Omental fat pad (tissue), 4 donors: ENCODE measurements around the gene PDZD2. TPM values are rescaled to one million over a fixed set of nuclear protein-coding genes. Genes with fewer than 3 reads are reported as not detected.
"Not testable (repeated sequence)": the region's sequence is repeated elsewhere in the genome, so short reads cannot be mapped to it uniquely, and the experiment has no call there.

Experiments used
- ATAC-seq: fragments of 150-250 bp; one replicate; pipeline ENCODE4 v1.9.1; 2016; ENCODE audit warnings: mild to moderate bottlenecking, moderate library complexity; ENCODE audit not compliant: low FRiP score
- DNase-seq: peaks from one replicate; pipeline ENCODE4 v3.0.0-alpha.2; 2019; ENCODE audit warnings: low spot score
- CTCF ChIP-seq, 3 donors: fragments of 450-650 bp; IDR thresholded peaks; one replicate each; pipeline ENCODE4 v1.5.1; 2016 to 2017; ENCODE audit warnings: antibody characterized with exemption in 3 of 3, mild to moderate bottlenecking in 3 of 3, moderate library complexity in 2 of 3
- total RNA-seq, 4 donors: library from RNA; depleted of rRNA; stranded (reverse); fragments of >200 nt; gene quantifications; one replicate each; pipeline ENCODE4 v1.1.0, GENCODE V29; 2016

The PDZD2 gene
- total RNA-seq, 4 donors from 2014 or later = 43.5 to 113 (median 55.7) TPM

DNA sequence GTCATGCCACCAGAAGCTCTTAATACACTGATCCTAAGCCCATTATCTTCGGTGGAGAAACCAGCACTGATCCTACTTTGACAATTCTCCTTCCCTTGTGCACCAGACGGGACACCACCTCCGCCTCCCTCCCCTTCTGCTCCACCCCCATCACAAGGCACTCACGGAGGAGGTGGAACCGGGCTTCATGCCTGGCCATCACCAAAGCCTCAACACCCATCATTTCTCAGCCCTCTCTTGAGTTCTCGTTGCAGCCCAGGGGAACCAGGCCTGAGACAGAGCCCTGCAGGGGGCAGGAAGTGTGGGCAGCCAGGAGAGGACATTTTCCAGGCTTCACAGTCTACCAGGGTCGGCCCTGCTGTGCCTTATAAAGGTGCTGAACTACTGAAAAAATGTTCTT is 374.7 kb downstream of the PDZD2 start:
- DNase-seq (no peak), ATAC-seq (no peak)
- TF ChIP-seq CTCF (IDR thresholded peaks at IDR 0.05) = no peak

DNA sequence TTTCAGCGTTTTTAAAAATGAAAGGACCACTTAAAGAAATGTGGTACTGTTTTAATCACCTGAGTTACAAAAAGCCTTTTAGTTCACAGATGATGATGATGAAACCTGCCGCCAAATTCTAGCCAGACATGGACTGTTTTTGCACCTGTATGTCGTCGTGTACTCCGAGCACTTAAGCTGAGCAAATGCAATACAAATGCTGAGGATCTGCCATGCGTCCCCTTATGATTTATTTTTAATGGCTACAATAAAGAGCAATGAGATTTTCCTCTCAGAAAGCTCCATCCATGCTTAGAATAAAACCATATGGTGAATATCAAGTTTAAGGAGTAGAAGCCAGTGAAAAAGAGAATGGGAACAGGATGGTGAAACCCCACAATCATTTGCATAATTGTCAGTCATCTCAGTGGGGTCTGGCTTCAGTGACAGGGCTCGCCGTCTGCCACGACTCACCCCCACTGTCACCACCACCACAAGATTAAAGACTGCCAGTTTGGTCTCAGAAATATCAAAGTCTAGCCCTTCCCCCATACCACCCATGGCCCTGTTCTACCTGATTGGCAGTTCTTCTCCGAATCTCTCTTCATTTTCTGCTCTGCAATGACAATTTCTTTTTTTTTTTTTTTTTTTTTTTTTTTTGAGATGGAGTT is 375.3 kb downstream of the PDZD2 start:
- no peak for TF ChIP-seq CTCF (IDR thresholded peaks at IDR 0.05)
- DNase-seq (no peak), ATAC-seq (no peak)

GRCh38 chr5:32015262-32015661 is 376.3 kb downstream of the PDZD2 start:
- DNase-seq, ATAC-seq: not testable (repeated sequence)

GRCh38 chr5:32017692-32018367 is 378.9 kb downstream of the PDZD2 start:
- DNase-seq = no peak
- no peak for TF ChIP-seq CTCF (IDR thresholded peaks at IDR 0.05)
- peak; percentile 11 for ATAC-seq

- ATAC-seq = peak; percentile 81
- DNase-seq = no peak
- TF ChIP-seq CTCF (IDR thresholded peaks at IDR 0.05) = no peak
Observed at GRCh38 chr5:32018476-32019436, 379.8 kb downstream of the PDZD2 start.

- no peak for ATAC-seq
- no peak for TF ChIP-seq CTCF (IDR thresholded peaks at IDR 0.05)
- DNase-seq = no peak
Observed at GRCh38 chr5:32020271-32020670, 381.3 kb downstream of the PDZD2 start.

DNA sequence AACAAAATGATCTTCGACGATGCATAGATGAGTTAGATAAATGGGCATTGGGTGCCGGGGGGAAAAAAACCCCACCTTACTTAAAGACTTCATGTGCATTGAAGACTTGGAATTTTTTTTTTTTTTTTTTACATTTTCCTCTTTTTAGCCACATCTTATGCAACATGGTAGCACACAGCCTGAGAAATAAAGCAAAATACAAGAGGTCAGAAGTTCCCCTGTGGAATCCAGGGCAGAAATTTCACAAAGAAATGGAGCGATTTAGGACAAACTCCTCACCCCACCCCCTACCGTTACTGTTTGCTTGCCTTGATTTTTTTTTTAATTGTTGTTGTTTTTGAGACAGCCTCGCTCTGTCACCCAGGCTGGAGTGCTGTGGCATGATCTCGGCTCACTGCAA is 382.0 kb downstream of the PDZD2 start:
- DNase-seq = no peak
- no peak for TF ChIP-seq CTCF (IDR thresholded peaks at IDR 0.05)
- no peak for ATAC-seq
